Calu3 (cell line): ENCODE results near the gene ACSL3. TPM values are rescaled to one million over a fixed set of nuclear protein-coding genes. Genes with fewer than 3 reads are reported as not detected.

Source experiments
- BruUV-seq: library from RNA; stranded (reverse); fragments of 400-500 nt; replicated peaks from 2 replicates; lab custom pipeline; 2021; lab: Mats Ljungman, UMichigan
- CTCF ChIA-PET: fragments of 300-600 bp; sonication (Branson Sonifier 250); formaldehyde crosslinking; loops from one replicate; lab custom pipeline; 2022; ENCODE audit warnings: antibody characterized with exemption; lab: Charles Lee
- DNase-seq: peaks from one replicate; pipeline ENCODE4 v3.0.0; 2022
- H3K27ac Mint-ChIP-seq: one replicate; pipeline ENCODE4 v1.8.0; 2022; ENCODE audit warnings: mixed read lengths; ENCODE audit not compliant: unreplicated experiment
- H3K27me3 Mint-ChIP-seq: one replicate; pipeline ENCODE4 v1.8.0; 2022; ENCODE audit warnings: mixed read lengths; ENCODE audit not compliant: unreplicated experiment
- H3K36me3 Mint-ChIP-seq: one replicate; pipeline ENCODE4 v1.8.0; 2022; ENCODE audit warnings: mild to moderate bottlenecking, moderate library complexity, mixed read lengths; ENCODE audit not compliant: insufficient read depth, unreplicated experiment
- H3K4me1 Mint-ChIP-seq: one replicate; pipeline ENCODE4 v1.8.0; 2022; ENCODE audit warnings: mild to moderate bottlenecking, low read depth, mixed read lengths; ENCODE audit not compliant: unreplicated experiment
- H3K4me3 Mint-ChIP-seq: one replicate; pipeline ENCODE4 v1.8.0; 2022; ENCODE audit warnings: mild to moderate bottlenecking, low read depth, moderate library complexity, mixed read lengths; ENCODE audit not compliant: unreplicated experiment
- H3K9me3 Mint-ChIP-seq: one replicate; pipeline ENCODE4 v1.8.0; 2022; ENCODE audit warnings: low read depth, mixed read lengths; ENCODE audit not compliant: unreplicated experiment
- intact Hi-C: fragments of 100-400 bp; cut with micrococcal nuclease; formaldehyde crosslinking; loops from one replicate; pipeline ENCODE4 v1.10.0; 2022; ENCODE audit not compliant: unreplicated experiment
- total RNA-seq: library from RNA; stranded (reverse); gene quantifications from 2 replicates; pipeline ENCODE4 v1.2.3, GENCODE V29; 2022
- TF ChIP-seq, protein P1 (sequence below): fragments of 200-600 bp; IDR thresholded peaks from one replicate; pipeline ENCODE4 v1.8.0; 2022; ENCODE audit warnings: antibody characterized with exemption; ENCODE audit not compliant: unreplicated experiment

ACSL3 gene
- total RNA-seq, 1 experiment from 2014 or later = 167 TPM

DNA sequence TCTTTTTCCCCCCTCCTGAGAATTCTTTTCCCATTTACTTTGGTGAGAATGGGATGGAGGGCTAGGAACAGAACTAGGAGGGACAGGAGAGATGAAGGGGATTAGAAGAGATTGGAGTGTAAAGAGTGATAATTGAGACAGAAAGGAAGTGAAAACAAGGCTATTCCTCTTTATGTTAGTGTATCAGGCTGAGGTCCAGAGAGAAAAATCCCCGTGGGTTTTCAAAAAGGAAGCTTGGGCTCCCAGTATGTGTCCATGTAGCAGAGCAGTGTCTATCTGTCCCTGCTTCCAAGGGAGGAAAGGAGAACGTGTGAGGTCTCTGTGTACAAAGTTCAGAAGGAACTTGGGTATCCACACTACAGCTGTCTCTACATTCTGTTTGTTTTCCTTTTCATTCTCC, 131.3 kb downstream of the ACSL3 start:
- intact Hi-C loops = no loop called here
- H3K9me3 Mint-ChIP-seq = peaks cover 7% of the 10 kb centered on the region
- DNase-seq = no peak
- CTCF ChIA-PET = no interaction called here
- no TSS peak for BruUV-seq
- H3K36me3 Mint-ChIP-seq = no peaks in the 10 kb centered on the region
- TF ChIP-seq, protein P1, sequence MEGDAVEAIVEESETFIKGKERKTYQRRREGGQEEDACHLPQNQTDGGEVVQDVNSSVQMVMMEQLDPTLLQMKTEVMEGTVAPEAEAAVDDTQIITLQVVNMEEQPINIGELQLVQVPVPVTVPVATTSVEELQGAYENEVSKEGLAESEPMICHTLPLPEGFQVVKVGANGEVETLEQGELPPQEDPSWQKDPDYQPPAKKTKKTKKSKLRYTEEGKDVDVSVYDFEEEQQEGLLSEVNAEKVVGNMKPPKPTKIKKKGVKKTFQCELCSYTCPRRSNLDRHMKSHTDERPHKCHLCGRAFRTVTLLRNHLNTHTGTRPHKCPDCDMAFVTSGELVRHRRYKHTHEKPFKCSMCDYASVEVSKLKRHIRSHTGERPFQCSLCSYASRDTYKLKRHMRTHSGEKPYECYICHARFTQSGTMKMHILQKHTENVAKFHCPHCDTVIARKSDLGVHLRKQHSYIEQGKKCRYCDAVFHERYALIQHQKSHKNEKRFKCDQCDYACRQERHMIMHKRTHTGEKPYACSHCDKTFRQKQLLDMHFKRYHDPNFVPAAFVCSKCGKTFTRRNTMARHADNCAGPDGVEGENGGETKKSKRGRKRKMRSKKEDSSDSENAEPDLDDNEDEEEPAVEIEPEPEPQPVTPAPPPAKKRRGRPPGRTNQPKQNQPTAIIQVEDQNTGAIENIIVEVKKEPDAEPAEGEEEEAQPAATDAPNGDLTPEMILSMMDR = no peak
- H3K4me1 Mint-ChIP-seq = no peaks in the 10 kb centered on the region
- H3K4me3 Mint-ChIP-seq = no peak overlapping the region
- H3K27ac Mint-ChIP-seq = no peak overlapping the region
- no peaks in the 10 kb centered on the region for H3K27me3 Mint-ChIP-seq

Other genes starting within 250 kb of the ACSL3 start
- gene FARSB, start 204.9 kb upstream of the ACSL3 start, total RNA-seq = 50.6 and 67.6 TPM in 2 replicates
- 35.9 and 51.2 TPM in 2 replicates for gene MOGAT1, start 189.4 kb upstream of the ACSL3 start, total RNA-seq
- not detected in 2 replicates for gene KCNE4, start 191.2 kb downstream of the ACSL3 start, total RNA-seq